22Rv1 (cell line): ENCODE measurements around the gene TPK1.
A peak's percentile ranks its signal among the peaks of the same experiment; 100 is the strongest.

ENCODE experiments used
- H3K27ac ChIP-seq: fragments of 450-650 bp; 2 replicates; pipeline ENCODE4 v1.5.1; 2017
- ZFX ChIP-seq: fragments of 450-650 bp; IDR thresholded peaks from 2 replicates; pipeline ENCODE4 v1.6.1; 2017; ENCODE audit warnings: antibody characterized with exemption, borderline replicate concordance
- TF ChIP-seq, protein P1 (sequence below): fragments of 450-650 bp; IDR thresholded peaks from 2 replicates; pipeline ENCODE4 v1.5.1; 2017; ENCODE audit warnings: mild to moderate bottlenecking

TPK1 gene

DNA sequence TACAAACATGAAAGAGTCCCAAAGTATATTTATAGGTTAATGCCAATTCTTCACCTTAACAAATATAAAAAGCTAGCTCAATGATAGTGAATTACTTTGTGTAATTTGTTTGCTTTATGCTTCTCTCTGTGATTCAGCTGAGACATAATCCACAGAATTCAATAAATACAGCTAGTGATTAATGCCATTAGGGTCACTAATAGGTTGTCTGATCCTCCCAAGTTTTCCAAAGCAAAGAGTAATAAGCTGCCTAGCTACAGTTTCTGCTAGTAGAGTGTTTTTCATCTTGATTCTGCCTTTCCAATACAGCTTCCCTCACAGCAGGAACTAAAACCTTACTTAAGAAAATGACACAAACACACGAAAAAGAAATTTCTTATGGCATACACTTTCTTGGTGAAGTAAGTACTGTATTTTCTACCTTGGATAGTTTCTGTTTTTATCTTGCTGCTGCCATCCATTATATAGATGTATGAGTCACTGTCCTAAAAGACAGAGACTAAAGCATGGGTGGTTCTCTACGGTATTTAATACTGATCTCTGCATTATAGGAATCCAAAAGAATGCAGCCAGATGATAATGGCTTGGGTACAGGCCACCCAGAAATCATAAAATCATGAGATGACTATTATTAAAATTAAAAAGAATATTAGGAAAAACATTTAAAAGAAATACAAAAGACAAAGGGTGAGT is 170.0 kb downstream of the TPK1 start:
- H3K27ac ChIP-seq: no peak overlapping the region
- no peak for TF ChIP-seq ZFX
- TF ChIP-seq, protein P1, sequence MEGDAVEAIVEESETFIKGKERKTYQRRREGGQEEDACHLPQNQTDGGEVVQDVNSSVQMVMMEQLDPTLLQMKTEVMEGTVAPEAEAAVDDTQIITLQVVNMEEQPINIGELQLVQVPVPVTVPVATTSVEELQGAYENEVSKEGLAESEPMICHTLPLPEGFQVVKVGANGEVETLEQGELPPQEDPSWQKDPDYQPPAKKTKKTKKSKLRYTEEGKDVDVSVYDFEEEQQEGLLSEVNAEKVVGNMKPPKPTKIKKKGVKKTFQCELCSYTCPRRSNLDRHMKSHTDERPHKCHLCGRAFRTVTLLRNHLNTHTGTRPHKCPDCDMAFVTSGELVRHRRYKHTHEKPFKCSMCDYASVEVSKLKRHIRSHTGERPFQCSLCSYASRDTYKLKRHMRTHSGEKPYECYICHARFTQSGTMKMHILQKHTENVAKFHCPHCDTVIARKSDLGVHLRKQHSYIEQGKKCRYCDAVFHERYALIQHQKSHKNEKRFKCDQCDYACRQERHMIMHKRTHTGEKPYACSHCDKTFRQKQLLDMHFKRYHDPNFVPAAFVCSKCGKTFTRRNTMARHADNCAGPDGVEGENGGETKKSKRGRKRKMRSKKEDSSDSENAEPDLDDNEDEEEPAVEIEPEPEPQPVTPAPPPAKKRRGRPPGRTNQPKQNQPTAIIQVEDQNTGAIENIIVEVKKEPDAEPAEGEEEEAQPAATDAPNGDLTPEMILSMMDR: no peak

DNA sequence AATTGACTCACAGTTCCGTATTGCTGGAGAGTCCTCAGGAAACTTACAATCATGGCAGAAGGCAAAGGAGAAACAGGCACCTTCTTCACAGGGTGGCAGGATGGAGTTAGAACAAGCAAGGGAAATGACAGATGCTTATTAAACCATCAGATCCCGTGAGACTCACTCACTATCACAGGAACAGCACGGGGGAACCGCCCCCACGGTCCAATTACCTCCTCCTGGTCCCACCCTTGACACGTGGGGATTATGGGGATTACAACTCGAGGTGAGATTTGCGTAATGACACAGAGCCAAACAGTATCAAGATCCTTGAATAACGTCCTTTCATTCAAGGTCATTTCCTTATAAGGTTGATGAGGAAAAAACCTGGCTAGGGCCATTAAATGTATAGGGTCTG is 176.6 kb downstream of the TPK1 start:
- no peak overlapping the region for H3K27ac ChIP-seq
- TF ChIP-seq, protein P1: no peak
- TF ChIP-seq ZFX: no peak

DNA sequence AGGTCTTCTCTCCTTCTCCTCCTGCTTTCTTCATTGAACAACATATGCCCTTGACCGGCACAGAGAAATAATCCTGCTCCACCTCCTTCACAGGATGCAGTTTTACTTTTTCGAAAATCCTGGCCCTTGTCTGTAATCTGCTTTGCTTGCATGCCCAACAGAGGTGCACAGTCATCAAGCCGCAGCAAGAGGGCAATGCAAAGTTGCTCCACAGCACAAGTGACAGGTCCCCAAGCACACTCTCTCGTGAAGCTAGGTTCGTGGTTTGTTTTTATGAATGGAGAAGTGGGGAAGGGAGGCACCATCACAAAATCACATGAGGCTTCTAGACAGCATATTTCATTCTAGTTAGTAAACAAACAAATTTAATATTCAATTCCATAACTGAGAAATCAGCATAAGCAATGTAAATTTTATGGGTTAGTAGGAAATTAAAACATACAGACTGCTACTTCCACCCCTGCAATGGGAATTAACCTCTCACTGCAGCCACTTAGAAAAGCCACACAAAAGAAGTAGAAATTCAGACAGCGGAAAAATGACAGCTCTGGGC is 178.8 kb downstream of the TPK1 start:
- H3K27ac ChIP-seq: no peak overlapping the region
- TF ChIP-seq, protein P1: peak; percentile 35
- no peak for TF ChIP-seq ZFX

DNA sequence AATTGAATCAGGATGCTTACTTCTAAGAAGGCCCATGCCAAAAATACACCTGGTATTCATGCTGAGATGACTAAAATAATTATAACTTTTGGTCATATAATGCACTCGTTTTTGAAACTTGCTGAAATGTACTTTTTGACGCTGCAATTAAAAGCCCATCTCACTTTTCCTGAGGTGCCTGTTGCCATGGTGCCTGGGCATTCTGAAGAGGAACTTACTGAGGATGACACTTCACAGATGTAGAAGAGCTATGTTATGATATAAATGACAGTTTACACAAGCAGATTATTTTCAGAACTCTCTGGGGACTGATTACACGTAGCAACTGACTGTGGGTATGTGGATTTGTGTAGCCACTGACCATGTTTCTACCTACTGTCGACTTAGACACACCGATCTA is 182.4 kb downstream of the TPK1 start:
- TF ChIP-seq ZFX: no peak
- TF ChIP-seq, protein P1: no peak
- H3K27ac ChIP-seq: no peak overlapping the region

DNA sequence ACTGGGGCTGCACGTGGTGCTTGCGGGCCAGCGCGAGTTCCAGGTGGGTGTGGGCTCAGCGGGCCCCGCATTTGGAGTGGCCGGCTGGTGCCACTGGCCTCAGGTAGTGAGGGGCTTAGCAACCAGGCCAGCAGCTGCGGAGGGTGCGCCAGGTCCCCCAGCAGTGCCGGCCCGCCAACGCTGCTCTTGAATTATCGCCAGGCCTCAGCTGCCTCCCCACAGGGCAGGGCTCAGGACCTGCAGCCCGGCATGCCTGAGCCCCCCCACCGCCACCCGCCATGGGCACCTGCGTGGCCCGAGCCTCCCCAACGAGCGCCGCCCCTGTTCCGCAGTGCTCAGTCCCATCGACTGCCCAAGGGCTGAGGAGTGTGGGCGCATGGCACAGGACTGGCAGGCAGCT is 185.4 kb downstream of the TPK1 start:
- H3K27ac ChIP-seq: no peak overlapping the region
- TF ChIP-seq ZFX: no peak
- TF ChIP-seq, protein P1: no peak

DNA sequence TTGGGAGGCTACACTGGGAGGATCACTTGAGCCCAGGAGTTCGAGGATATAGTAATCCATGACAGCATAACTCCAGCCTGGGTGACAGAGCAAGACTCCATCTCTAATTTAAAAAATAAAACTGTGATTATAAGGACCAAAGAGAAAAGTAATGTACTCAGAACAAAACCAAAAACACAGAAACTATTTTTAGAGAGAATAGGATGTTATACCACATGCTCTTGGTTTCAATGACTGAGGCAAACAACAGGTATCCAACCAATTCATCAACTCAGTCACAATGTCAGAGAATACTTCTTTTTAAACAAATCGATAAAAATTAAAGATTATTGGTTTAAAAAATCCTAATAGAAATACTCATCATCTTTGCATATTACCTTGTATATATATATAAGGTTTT is 186.7 kb downstream of the TPK1 start:
- TF ChIP-seq, protein P1: no peak
- no peak for TF ChIP-seq ZFX

DNA sequence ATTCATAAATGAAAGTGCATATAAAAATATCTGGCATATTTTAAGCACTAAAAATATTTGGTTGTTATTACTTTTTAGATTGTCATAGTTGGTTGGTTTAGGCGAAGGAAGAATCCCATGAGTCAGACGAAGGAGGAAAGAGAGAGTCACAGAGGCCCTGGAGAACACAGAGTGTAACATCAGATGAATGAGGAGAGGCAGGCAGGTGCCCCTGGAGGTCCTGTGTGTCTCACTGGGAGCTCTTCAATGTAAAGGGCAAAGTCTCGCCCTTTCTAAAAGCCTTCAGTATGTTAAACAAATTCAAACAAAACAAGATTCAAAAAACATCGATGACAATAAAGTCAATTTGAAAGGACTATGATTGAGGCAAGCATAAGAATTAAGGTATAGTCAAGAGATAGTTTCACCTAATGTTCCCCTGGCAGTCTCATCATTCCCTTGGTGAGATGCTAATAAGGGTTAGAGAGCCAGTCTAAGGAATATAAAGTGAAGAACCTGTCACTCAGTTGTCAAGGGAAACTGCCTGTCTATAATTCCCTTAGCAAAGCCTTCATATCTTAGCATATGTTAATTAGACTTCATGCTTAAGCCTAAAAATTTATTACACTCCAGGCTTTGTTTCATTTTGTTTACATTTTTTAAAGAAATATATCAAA is 194.3 kb downstream of the TPK1 start:
- TF ChIP-seq ZFX: no peak
- TF ChIP-seq, protein P1: no peak
- H3K27ac ChIP-seq: no peak overlapping the region

More for the DNA sequence above, 186.7 kb downstream of the TPK1 start:
- no peak overlapping the region for H3K27ac ChIP-seq
